H9 (cell line): ENCODE measurements around the gene HTR2A. TPM values are rescaled to one million over a fixed set of nuclear protein-coding genes. Genes with fewer than 3 reads are reported as not detected.

Source experiments
- DNase-seq: peaks from one replicate; pipeline ENCODE4 v3.0.0-alpha.2; 2017
- H2AFZ ChIP-seq: one replicate; pipeline ENCODE4 v1.6.1; 2013; ENCODE audit warnings: mild to moderate bottlenecking, low read length, control low read depth, moderate library complexity
- H2AK5ac ChIP-seq: 2 replicates; pipeline ENCODE4 v1.6.1; 2013; ENCODE audit warnings: low read length, control low read depth, mixed read lengths; ENCODE audit not compliant: insufficient read length
- H2BK120ac ChIP-seq: one replicate; pipeline ENCODE4 v1.6.1; 2013; ENCODE audit warnings: low read depth, mild to moderate bottlenecking, low read length, control low read depth, inconsistent platforms; ENCODE audit not compliant: poor library complexity, severe bottlenecking
- H2BK12ac ChIP-seq: 2 replicates; pipeline ENCODE4 v1.6.1; 2013; ENCODE audit warnings: low read length, control low read depth, mixed read lengths, low read depth; ENCODE audit not compliant: insufficient read length
- H2BK15ac ChIP-seq: 2 replicates; pipeline ENCODE4 v1.6.1; 2013; ENCODE audit warnings: low read depth, low read length, control low read depth
- H2BK20ac ChIP-seq: one replicate; pipeline ENCODE4 v1.6.1; 2013; ENCODE audit warnings: low read depth, mild to moderate bottlenecking, low read length, control low read depth, inconsistent platforms; ENCODE audit not compliant: poor library complexity, severe bottlenecking
- H2BK5ac ChIP-seq: 2 replicates; pipeline ENCODE4 v1.6.1; 2013; ENCODE audit warnings: low read length, control low read depth, mixed read lengths; ENCODE audit not compliant: insufficient read length
- H3K14ac ChIP-seq: 2 replicates; pipeline ENCODE4 v1.6.1; 2013; ENCODE audit warnings: low read length, control low read depth; ENCODE audit not compliant: insufficient read depth
- H3K18ac ChIP-seq: 2 replicates; pipeline ENCODE4 v1.6.1; 2013; ENCODE audit warnings: low read depth, mild to moderate bottlenecking, mixed read lengths, low read length, control low read depth; ENCODE audit not compliant: insufficient read length
- H3K23ac ChIP-seq: 2 replicates; pipeline ENCODE4 v1.6.1; 2013; ENCODE audit warnings: low read length, control low read depth, mixed read lengths, low read depth; ENCODE audit not compliant: insufficient read length
- H3K23me2 ChIP-seq: 2 replicates; pipeline ENCODE4 v1.6.1; 2013; ENCODE audit warnings: low read depth, mild to moderate bottlenecking, mixed read lengths, low read length, control low read depth; ENCODE audit not compliant: insufficient read length, poor library complexity, severe bottlenecking
- H3K27ac ChIP-seq: 2 replicates; pipeline ENCODE4 v1.5.1; 2013; ENCODE audit warnings: low read length, control low read depth, mixed read lengths, low read depth; ENCODE audit not compliant: insufficient read length
- H3K27me3 ChIP-seq: 2 replicates; pipeline ENCODE4 v1.6.1; 2013; ENCODE audit warnings: low read length, control low read depth, inconsistent platforms; ENCODE audit not compliant: insufficient read depth
- H3K4ac ChIP-seq: 2 replicates; pipeline ENCODE4 v1.6.1; 2013; ENCODE audit warnings: low read depth, mild to moderate bottlenecking, control low read depth, inconsistent platforms, low read length, moderate library complexity
- H3K4me1 ChIP-seq: 2 replicates; pipeline ENCODE4 v1.6.1; 2013; ENCODE audit warnings: low read length, control low read depth, inconsistent platforms; ENCODE audit not compliant: insufficient read depth
- H3K4me2 ChIP-seq: 2 replicates; pipeline ENCODE4 v1.6.1; 2013; ENCODE audit warnings: low read length, control low read depth, mixed read lengths; ENCODE audit not compliant: insufficient read length, insufficient read depth
- H3K56ac ChIP-seq: 2 replicates; pipeline ENCODE4 v1.6.1; 2013; ENCODE audit warnings: low read depth, mild to moderate bottlenecking, mixed read lengths, low read length, control low read depth; ENCODE audit not compliant: insufficient read length
- H3K79me1 ChIP-seq: 2 replicates; pipeline ENCODE4 v1.6.1; 2013; ENCODE audit warnings: low read depth, mild to moderate bottlenecking, moderate library complexity, low read length, control low read depth, inconsistent platforms; ENCODE audit not compliant: insufficient read depth, poor library complexity, severe bottlenecking
- H3K79me2 ChIP-seq: 2 replicates; pipeline ENCODE4 v1.6.1; 2013; ENCODE audit warnings: low read length, control low read depth, inconsistent platforms; ENCODE audit not compliant: insufficient read depth
- H3K9ac ChIP-seq: 2 replicates; pipeline ENCODE4 v1.6.1; 2013; ENCODE audit warnings: low read length, control low read depth, mixed read lengths; ENCODE audit not compliant: insufficient read length; ENCODE audit errors: extremely low read depth
- H3K9me3 ChIP-seq: one replicate; pipeline ENCODE4 v1.6.1; 2013; ENCODE audit warnings: low read depth, low read length, inconsistent platforms; ENCODE audit not compliant: control insufficient read depth
- H3T11ph ChIP-seq: one replicate; pipeline ENCODE4 v1.6.1; 2013; ENCODE audit warnings: mild to moderate bottlenecking, low read length, control low read depth, inconsistent platforms
- H4K20me1 ChIP-seq: one replicate; pipeline ENCODE4 v1.6.1; 2013; ENCODE audit not compliant: control insufficient read depth, insufficient read length, insufficient read depth
- H4K5ac ChIP-seq: 2 replicates; pipeline ENCODE4 v1.6.1; 2013; ENCODE audit warnings: low read depth, mild to moderate bottlenecking, mixed read lengths, low read length, control low read depth; ENCODE audit not compliant: insufficient read length
- H4K8ac ChIP-seq: replicated peaks from 2 replicates; pipeline ENCODE4 v1.6.1; 2013; ENCODE audit warnings: low read length, control low read depth, mixed read lengths, low read depth; ENCODE audit not compliant: insufficient read length
- H4K91ac ChIP-seq: 2 replicates; pipeline ENCODE4 v1.6.1; 2013; ENCODE audit warnings: low read depth, mild to moderate bottlenecking, moderate library complexity, mixed read lengths, low read length, control low read depth; ENCODE audit not compliant: insufficient read length
- H3K27ac Mint-ChIP-seq, 3 experiments: 2 replicates in 2 of 3; 3 replicates in 1 of 3; pipeline ENCODE4 v1.8.0; 2020 to 2021; ENCODE audit warnings: mixed read lengths in 3 of 3, mild to moderate bottlenecking in 1 of 3, moderate library complexity in 1 of 3
- H3K27me3 Mint-ChIP-seq: 2 replicates; pipeline ENCODE4 v1.8.0; 2021; ENCODE audit warnings: low read depth, mild to moderate bottlenecking, moderate library complexity, mixed read lengths
- H3K36me3 Mint-ChIP-seq, 3 experiments: 2 replicates in 2 of 3; 3 replicates in 1 of 3; pipeline ENCODE4 v1.8.0; 2020 to 2021; ENCODE audit warnings: low read depth in 3 of 3, mixed read lengths in 3 of 3; ENCODE audit not compliant: insufficient read depth in 1 of 3
- H3K4me1 Mint-ChIP-seq, 2 experiments: 2 replicates each; pipeline ENCODE4 v1.8.0; 2020; ENCODE audit warnings: mixed read lengths in 2 of 2
- H3K4me3 Mint-ChIP-seq, 2 experiments: 2 replicates in 1 of 2; 3 replicates in 1 of 2; pipeline ENCODE4 v1.8.0; 2020 to 2021; ENCODE audit warnings: mild to moderate bottlenecking in 2 of 2, mixed read lengths in 2 of 2, moderate library complexity in 1 of 2
- H3K9me3 Mint-ChIP-seq, 2 experiments: 2 replicates in 1 of 2; 3 replicates in 1 of 2; pipeline ENCODE4 v1.8.0; 2020; ENCODE audit warnings: mild to moderate bottlenecking in 2 of 2, mixed read lengths in 2 of 2, moderate library complexity in 1 of 2
- WGBS: extraction: QIAGEN DNeasy Blood & Tissue Kit; methylation state at CpG from one replicate; pipeline ENCODE4 v1.1.7; 2013; ENCODE audit warnings: missing lambda C conversion rate, low lambda C conversion rate, mixed read lengths; ENCODE audit not compliant: insufficient read length; ENCODE audit errors: extremely low coverage; 5-methylcytosine and 5-hydroxymethylcytosine counted together
- total RNA-seq: library from RNA; stranded (reverse); gene quantifications from 2 replicates; pipeline ENCODE4 v1.2.1, GENCODE V29; 2021
- TF ChIP-seq, protein P1 (sequence below): fragments of 200-600 bp; sonication (generic); conservative IDR thresholded peaks from 3 replicates; pipeline ENCODE4 v1.8.0; 2021; ENCODE audit warnings: antibody characterized with exemption, mild to moderate bottlenecking

Gene HTR2A
- total RNA-seq, 1 experiment from 2014 or later = not detected

GRCh38 chr13:46871557-46871956 is 25.3 kb downstream of the HTR2A start:
- H3K56ac ChIP-seq = no peak overlapping the region
- no peaks in the 10 kb centered on the region for H3K79me2 ChIP-seq
- H3K4me3 Mint-ChIP-seq = no peak overlapping the region
- no peaks in the 10 kb centered on the region for H3K36me3 Mint-ChIP-seq
- TF ChIP-seq, protein P1, sequence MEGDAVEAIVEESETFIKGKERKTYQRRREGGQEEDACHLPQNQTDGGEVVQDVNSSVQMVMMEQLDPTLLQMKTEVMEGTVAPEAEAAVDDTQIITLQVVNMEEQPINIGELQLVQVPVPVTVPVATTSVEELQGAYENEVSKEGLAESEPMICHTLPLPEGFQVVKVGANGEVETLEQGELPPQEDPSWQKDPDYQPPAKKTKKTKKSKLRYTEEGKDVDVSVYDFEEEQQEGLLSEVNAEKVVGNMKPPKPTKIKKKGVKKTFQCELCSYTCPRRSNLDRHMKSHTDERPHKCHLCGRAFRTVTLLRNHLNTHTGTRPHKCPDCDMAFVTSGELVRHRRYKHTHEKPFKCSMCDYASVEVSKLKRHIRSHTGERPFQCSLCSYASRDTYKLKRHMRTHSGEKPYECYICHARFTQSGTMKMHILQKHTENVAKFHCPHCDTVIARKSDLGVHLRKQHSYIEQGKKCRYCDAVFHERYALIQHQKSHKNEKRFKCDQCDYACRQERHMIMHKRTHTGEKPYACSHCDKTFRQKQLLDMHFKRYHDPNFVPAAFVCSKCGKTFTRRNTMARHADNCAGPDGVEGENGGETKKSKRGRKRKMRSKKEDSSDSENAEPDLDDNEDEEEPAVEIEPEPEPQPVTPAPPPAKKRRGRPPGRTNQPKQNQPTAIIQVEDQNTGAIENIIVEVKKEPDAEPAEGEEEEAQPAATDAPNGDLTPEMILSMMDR = no peak
- H3K27me3 Mint-ChIP-seq = no peaks in the 10 kb centered on the region; the same call in 1 of the 2 replicates
- no peak overlapping the region; a peak in 1 of 7 replicates for H3K27ac Mint-ChIP-seq
- H3K4ac ChIP-seq = no peak overlapping the region
- H3K9me3 ChIP-seq = no peaks in the 10 kb centered on the region
- H2AFZ ChIP-seq = no peak overlapping the region
- H3K23ac ChIP-seq = no peak overlapping the region
- no peak overlapping the region for H4K5ac ChIP-seq
- no peak overlapping the region for H4K8ac ChIP-seq
- H4K91ac ChIP-seq = no peak overlapping the region
- no peaks in the 10 kb centered on the region for H3K9me3 Mint-ChIP-seq
- no peak for DNase-seq
- H2AK5ac ChIP-seq = no peak overlapping the region
- no peak overlapping the region for H3K4me2 ChIP-seq
- no peak overlapping the region for H2BK15ac ChIP-seq
- H3K79me1 ChIP-seq = no peaks in the 10 kb centered on the region
- H2BK12ac ChIP-seq = no peak overlapping the region
- H3K23me2 ChIP-seq = no peaks in the 10 kb centered on the region
- H3K14ac ChIP-seq = no peak overlapping the region
- H3T11ph ChIP-seq = no peak overlapping the region
- H3K4me1 Mint-ChIP-seq = no peaks in the 10 kb centered on the region
- no peaks in the 10 kb centered on the region for H4K20me1 ChIP-seq
- no peak overlapping the region for H3K27ac ChIP-seq
- no peak overlapping the region for H3K9ac ChIP-seq
- H3K27me3 ChIP-seq = no peaks in the 10 kb centered on the region
- H2BK5ac ChIP-seq = no peak overlapping the region
- no peak overlapping the region for H2BK120ac ChIP-seq
- no CpG with 5 or more reads among the region's 2 CpGs for WGBS
- no peak overlapping the region for H2BK20ac ChIP-seq
- H3K18ac ChIP-seq = no peak overlapping the region
- H3K4me1 ChIP-seq = no peaks in the 10 kb centered on the region
